Endodermal cell (in vitro differentiated cells): ENCODE data around the gene KANK3. TPM values are rescaled to one million over a fixed set of nuclear protein-coding genes. Genes with fewer than 3 reads are reported as not detected.
A peak's percentile ranks its signal among the peaks of the same experiment; 100 is the strongest.

Experiments used
- DNase-seq: peaks from one replicate; pipeline ENCODE4 v3.0.0-alpha.2; 2017
- H3K27ac ChIP-seq: 2 replicates; pipeline ENCODE4 v1.5.1; 2013; ENCODE audit warnings: mild to moderate bottlenecking, low read depth, low read length, moderate library complexity
- H3K27me3 ChIP-seq: 2 replicates; pipeline ENCODE4 v1.6.1; 2013; ENCODE audit warnings: mild to moderate bottlenecking, low read length, moderate library complexity; ENCODE audit not compliant: insufficient read depth, control insufficient read depth, poor library complexity, severe bottlenecking
- H3K36me3 ChIP-seq: 2 replicates; pipeline ENCODE4 v1.7.0; 2013; ENCODE audit warnings: mild to moderate bottlenecking, low read length, moderate library complexity; ENCODE audit not compliant: control insufficient read depth, insufficient read depth
- H3K4me1 ChIP-seq: one replicate; pipeline ENCODE4 v1.7.0; 2013; ENCODE audit warnings: low read length; ENCODE audit not compliant: control insufficient read depth, insufficient read depth
- H3K4me3 ChIP-seq: 2 replicates; pipeline ENCODE4 v1.5.1; 2013; ENCODE audit warnings: mild to moderate bottlenecking, low read length, moderate library complexity
- H3K9ac ChIP-seq: 2 replicates; pipeline ENCODE4 v1.6.1; 2013; ENCODE audit warnings: mild to moderate bottlenecking, low read length, moderate library complexity; ENCODE audit not compliant: poor library complexity, severe bottlenecking; ENCODE audit errors: extremely low read depth
- H3K9me3 ChIP-seq: 2 replicates; pipeline ENCODE4 v1.6.1; 2013; ENCODE audit warnings: mild to moderate bottlenecking, low read length, moderate library complexity; ENCODE audit not compliant: control insufficient read depth
- H3K27ac Mint-ChIP-seq: 2 replicates; pipeline ENCODE4 v1.8.0; 2020; ENCODE audit warnings: mixed read lengths
- H3K27me3 Mint-ChIP-seq: 2 replicates; pipeline ENCODE4 v1.8.0; 2021; ENCODE audit warnings: mild to moderate bottlenecking, mixed read lengths; ENCODE audit not compliant: insufficient read depth
- H3K36me3 Mint-ChIP-seq: 2 replicates; pipeline ENCODE4 v1.8.0; 2020; ENCODE audit warnings: low read depth, mixed read lengths
- H3K4me1 Mint-ChIP-seq: 2 replicates; pipeline ENCODE4 v1.8.0; 2020; ENCODE audit warnings: mixed read lengths
- H3K4me3 Mint-ChIP-seq: 2 replicates; pipeline ENCODE4 v1.8.0; 2020; ENCODE audit warnings: mild to moderate bottlenecking, moderate library complexity, mixed read lengths
- H3K9me3 Mint-ChIP-seq: 2 replicates; pipeline ENCODE4 v1.8.0; 2020; ENCODE audit warnings: mild to moderate bottlenecking, mixed read lengths
- WGBS, 2 experiments: methylation state at CpG; one replicate each; pipeline versions ENCODE4 v1.1.5 to v1.1.7; 2013; ENCODE audit warnings: missing lambda C conversion rate in 2 of 2, mixed read lengths in 1 of 2; ENCODE audit not compliant: insufficient coverage in 1 of 2, insufficient read length in 1 of 2; 5-methylcytosine and 5-hydroxymethylcytosine counted together
- long read RNA-seq, 4 experiments: library from polyadenylated mRNA in 2 of 4; library from RNA in 1 of 4; library from capped mRNA in 1 of 4; stranded (forward) in 3 of 4; unstranded in 1 of 4; transcript quantifications; one replicate each; pipeline ENCODE4 v2.0.0, GENCODE V29; 2020 to 2021; ENCODE audit warnings: inconsistent platforms in 1 of 4
- polyA plus RNA-seq, 2 experiments: library from polyadenylated mRNA; stranded (reverse); fragments of 50-300 nt; gene quantifications; one replicate each; pipeline ENCODE4 v1.2.3, GENCODE V29; 2013
- total RNA-seq, 2 donors: library from RNA; stranded (reverse); fragmentation: NEBNext Ultra II Directional in 1 of 2; extraction: Animal tissue kit (Norgen Biotek cat#: 25700) in 1 of 2; gene quantifications; 2 replicates in 1 of 2; 3 replicates in 1 of 2; pipeline ENCODE4 v1.2.1, GENCODE V29; 2021
- TF ChIP-seq, protein P1 (sequence below): fragments of 200-600 bp; sonication (generic); conservative IDR thresholded peaks from 2 replicates; pipeline ENCODE4 v1.5.0; 2021; ENCODE audit warnings: antibody characterized with exemption, mild to moderate bottlenecking

Gene KANK3
- total RNA-seq, result 1 to 10 TPM; 2.3 to 2.6 TPM
- 1.6 TPM for polyA plus RNA-seq (2013, experiment 1 of 2)
- 1.4 TPM for polyA plus RNA-seq (2013, experiment 2 of 2)
- long read RNA-seq, experiment 1, result 0 reads
- long read RNA-seq, experiment 2, transcript KANK3-201 (11 exons, 2,787 nt), result major isoform, 5 of 10 reads
- long read RNA-seq, experiment 2, partial matches to known transcripts, result 1 of 10 reads
- long read RNA-seq, experiment 2, other reads (novel, unspliced or antisense), result 4 of 10 reads
- long read RNA-seq, experiment 3, partial matches to known transcripts, result 1 of 3 reads
- long read RNA-seq, experiment 3, other reads (novel, unspliced or antisense), result 2 of 3 reads
- long read RNA-seq, experiment 4, partial matches to known transcripts, result 0 of 1 reads
- long read RNA-seq, experiment 4, other reads (novel, unspliced or antisense), result 1 of 1 reads

- Histone ChIP-seq H3K27me3 (peaks cover 20% of the 10 kb centered on the region), H3K9ac (no peak within 1 kb of the TSS), H3K27ac (no peak within 1 kb of the TSS), H3K36me3 (no peaks in the 10 kb centered on the region), H3K4me1 (no peaks in the 10 kb centered on the region), H3K9me3 (no peaks in the 10 kb centered on the region), H3K4me3 (peak within 1 kb of the TSS; percentile 75)
- peak; percentile 100 for DNase-seq
- Mint-ChIP-seq H3K27me3 (peaks cover 36% of the 10 kb centered on the region), H3K4me3 (peak within 1 kb of the TSS; percentile 56), H3K9me3 (no peaks in the 10 kb centered on the region), H3K36me3 (no peaks in the 10 kb centered on the region), H3K4me1 (peaks cover 4% of the 10 kb centered on the region), H3K27ac (no peak within 1 kb of the TSS)
- TF ChIP-seq, protein P1, sequence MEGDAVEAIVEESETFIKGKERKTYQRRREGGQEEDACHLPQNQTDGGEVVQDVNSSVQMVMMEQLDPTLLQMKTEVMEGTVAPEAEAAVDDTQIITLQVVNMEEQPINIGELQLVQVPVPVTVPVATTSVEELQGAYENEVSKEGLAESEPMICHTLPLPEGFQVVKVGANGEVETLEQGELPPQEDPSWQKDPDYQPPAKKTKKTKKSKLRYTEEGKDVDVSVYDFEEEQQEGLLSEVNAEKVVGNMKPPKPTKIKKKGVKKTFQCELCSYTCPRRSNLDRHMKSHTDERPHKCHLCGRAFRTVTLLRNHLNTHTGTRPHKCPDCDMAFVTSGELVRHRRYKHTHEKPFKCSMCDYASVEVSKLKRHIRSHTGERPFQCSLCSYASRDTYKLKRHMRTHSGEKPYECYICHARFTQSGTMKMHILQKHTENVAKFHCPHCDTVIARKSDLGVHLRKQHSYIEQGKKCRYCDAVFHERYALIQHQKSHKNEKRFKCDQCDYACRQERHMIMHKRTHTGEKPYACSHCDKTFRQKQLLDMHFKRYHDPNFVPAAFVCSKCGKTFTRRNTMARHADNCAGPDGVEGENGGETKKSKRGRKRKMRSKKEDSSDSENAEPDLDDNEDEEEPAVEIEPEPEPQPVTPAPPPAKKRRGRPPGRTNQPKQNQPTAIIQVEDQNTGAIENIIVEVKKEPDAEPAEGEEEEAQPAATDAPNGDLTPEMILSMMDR, result no peak
- WGBS, 2 experiments, result 12 to 15% methylated on average over 28 to 65 of the region's 65 CpGs
Observed at GRCh38 chr19:8342684-8343482, at the start of gene KANK3. KANK3 (minus strand) TSS chr19:8343262; CDS start chr19:8337828, 5,434 bp downstream.

- Mint-ChIP-seq H3K27me3 (no peaks in the 10 kb centered on the region), H3K36me3 (peaks cover 26% of the 10 kb centered on the region), H3K27ac (peak overlapping the region; percentile 68), H3K4me1 (peaks cover 8% of the 10 kb centered on the region), H3K9me3 (peaks cover 2% of the 10 kb centered on the region), H3K4me3 (no peak overlapping the region)
- no peaks in the 10 kb centered on the region for H3K27me3 ChIP-seq
- 89% methylated on average over 10 to 11 of the region's 11 CpGs for WGBS, 2 experiments
- peaks cover 3% of the 10 kb centered on the region for H3K9me3 ChIP-seq
- TF ChIP-seq, protein P1, result no peak
- H3K4me3 ChIP-seq, result no peak overlapping the region
- no peak for DNase-seq
- no peak overlapping the region for H3K9ac ChIP-seq
- peaks cover 11% of the 10 kb centered on the region for H3K4me1 ChIP-seq
- no peak overlapping the region for H3K27ac ChIP-seq
- H3K36me3 ChIP-seq, result peaks cover 5% of the 10 kb centered on the region
Observed at GRCh38 chr19:8392017-8392591, 49.0 kb upstream of the KANK3 start.

GRCh38 chr19:8391198-8392016, 48.3 kb upstream of the KANK3 start:
- Mint-ChIP-seq H3K27ac (peak overlapping the region; percentile 68), H3K9me3 (peaks cover 9% of the 10 kb centered on the region), H3K4me3 (peak overlapping the region; percentile 79), H3K36me3 (peaks cover 27% of the 10 kb centered on the region), H3K4me1 (peaks cover 4% of the 10 kb centered on the region), H3K27me3 (no peaks in the 10 kb centered on the region)
- WGBS, 2 experiments, result 88 to 89% methylated on average over 19 to 23 of the region's 23 CpGs
- H3K27me3 ChIP-seq, result no peaks in the 10 kb centered on the region
- H3K36me3 ChIP-seq, result peaks cover 10% of the 10 kb centered on the region
- DNase-seq, result no peak
- peaks cover 10% of the 10 kb centered on the region for H3K9me3 ChIP-seq
- TF ChIP-seq, protein P1, result no peak
- H3K4me1 ChIP-seq, result peaks cover 11% of the 10 kb centered on the region
- peak overlapping the region; percentile 79 for H3K4me3 ChIP-seq
- H3K27ac ChIP-seq, result no peak overlapping the region
- no peak overlapping the region for H3K9ac ChIP-seq
